ENCODE results near the gene ATG4B.
"Not testable (repeated sequence)": the region's sequence is repeated elsewhere in the genome, so short reads cannot be mapped to it uniquely, and the experiment has no call there.

Gene ATG4B

GRCh38 chr2:241637018-241637794 lies at the start of gene ATG4B, which contains the start of gene THAP4:
TSS of gene ATG4B (plus strand) at chr2:241637693. CDS start at chr2:241637715, 22 bp downstream.
TSS of gene THAP4 (minus strand) at chr2:241637158. CDS start at chr2:241637017, 141 bp downstream.
- peak; percentile 57 for DNase-seq (ENCODE audit: low read depth)
- peak within 1 kb of the TSS; percentile 84 for H3K4me3 ChIP-seq (ENCODE audit: low read length)
- no peak for TF ChIP-seq CTCF (conservative IDR thresholded peaks at IDR 0.05; ENCODE audit: low read depth, low read length)

- DNase-seq (ENCODE audit: low read depth); H3K4me3 ChIP-seq (ENCODE audit: low read length): not testable (repeated sequence)
Observed at GRCh38 chr2:241589863-241590262, 47.6 kb upstream of the ATG4B start.

- H3K4me3 ChIP-seq (ENCODE audit: low read length): not testable (repeated sequence)
Observed at GRCh38 chr2:241590496-241591455, 46.7 kb upstream of the ATG4B start.

GRCh38 chr2:241592126-241592845 lies 45.2 kb upstream of the ATG4B start:
- H3K4me3 ChIP-seq (ENCODE audit: low read length): no peak overlapping the region
- no peak for TF ChIP-seq CTCF (conservative IDR thresholded peaks at IDR 0.05; ENCODE audit: low read depth, low read length)
- DNase-seq (ENCODE audit: low read depth): no peak

More at GRCh38 chr2:241590496-241591455, 46.7 kb upstream of the ATG4B start:
- DNase-seq (ENCODE audit: low read depth): not testable (repeated sequence)

- no peak overlapping the region for H3K4me3 ChIP-seq (ENCODE audit: low read length)
- TF ChIP-seq CTCF (conservative IDR thresholded peaks at IDR 0.05; ENCODE audit: low read depth, low read length): no peak
- no peak for DNase-seq (ENCODE audit: low read depth)
Observed at GRCh38 chr2:241593271-241593670, 44.2 kb upstream of the ATG4B start.

GRCh38 chr2:241595600-241596140 lies 41.8 kb upstream of the ATG4B start:
- H3K4me3 ChIP-seq (ENCODE audit: low read length): no peak overlapping the region
- TF ChIP-seq CTCF (conservative IDR thresholded peaks at IDR 0.05; ENCODE audit: low read depth, low read length): peak; percentile 28
- DNase-seq (ENCODE audit: low read depth): no peak

GRCh38 chr2:241597561-241597960 lies 39.9 kb upstream of the ATG4B start:
- no peak for DNase-seq (ENCODE audit: low read depth)
- TF ChIP-seq CTCF (conservative IDR thresholded peaks at IDR 0.05; ENCODE audit: low read depth, low read length): no peak
- H3K4me3 ChIP-seq (ENCODE audit: low read length): no peak overlapping the region

Measured in retinal pigment epithelial cell (primary cell).